Neural cell (in vitro differentiated cells): Measurements from ENCODE around the gene UBE2I. TPM values are rescaled to one million over a fixed set of nuclear protein-coding genes. Genes with fewer than 3 reads are reported as not detected.

Experiments used
- H2AFZ ChIP-seq: fragments of 200-600, 300-800 bp; sonication (generic), shearing (Covaris generic); 2 replicates; pipeline ENCODE4 v1.6.0; 2014; ENCODE audit warnings: low read depth, mild to moderate bottlenecking, antibody characterized with exemption, low read length, moderate library complexity
- H3F3A ChIP-seq: fragments of 200-600 bp; shearing (Covaris generic); 2 replicates; pipeline ENCODE4 v1.6.1; 2016; ENCODE audit warnings: mild to moderate bottlenecking, moderate library complexity, mixed read lengths, antibody characterized with exemption, low read length; ENCODE audit not compliant: insufficient read depth, poor library complexity, severe bottlenecking
- H3K27ac ChIP-seq: fragments of 200-600, 300-800 bp; sonication (generic), shearing (Covaris generic); 2 replicates; pipeline ENCODE4 v1.5.1; 2014; ENCODE audit warnings: mild to moderate bottlenecking, low read length, moderate library complexity
- H3K27me3 ChIP-seq: fragments of 300-800, 200-600 bp; sonication (generic), shearing (Covaris generic); 2 replicates; pipeline ENCODE4 v1.6.0; 2014; ENCODE audit warnings: mild to moderate bottlenecking, low read depth, low read length, moderate library complexity; ENCODE audit not compliant: insufficient read depth
- H3K36me3 ChIP-seq: fragments of 300-800, 200-600 bp; sonication (generic), shearing (Covaris generic); 2 replicates; pipeline ENCODE4 v1.5.1; 2014; ENCODE audit warnings: mild to moderate bottlenecking, antibody characterized with exemption, low read length, moderate library complexity; ENCODE audit not compliant: insufficient read depth
- H3K4me2 ChIP-seq: fragments of 300-800, 200-600 bp; sonication (generic), shearing (Covaris generic); 2 replicates; pipeline ENCODE4 v1.6.0; 2014; ENCODE audit warnings: mild to moderate bottlenecking, low read length
- H3K4me3 ChIP-seq: fragments of 300-800, 200-600 bp; sonication (generic), shearing (Covaris generic); 2 replicates; pipeline ENCODE4 v1.5.1; 2014; ENCODE audit warnings: mild to moderate bottlenecking, low read length, moderate library complexity
- H3K79me2 ChIP-seq: fragments of 200-600 bp; shearing (Covaris generic); replicated peaks from 2 replicates; pipeline ENCODE4 v1.6.0; 2014; ENCODE audit warnings: mild to moderate bottlenecking, low read length, moderate library complexity; ENCODE audit not compliant: insufficient read depth
- H3K9ac ChIP-seq: fragments of 300-800, 200-600 bp; sonication (generic), shearing (Covaris generic); 2 replicates; pipeline ENCODE4 v1.6.1; 2016; ENCODE audit warnings: mild to moderate bottlenecking, low read length, mixed read lengths
- H3K9me2 ChIP-seq: fragments of 200-600 bp; shearing (Covaris generic); 2 replicates; pipeline ENCODE4 v1.6.1; 2016; ENCODE audit warnings: mild to moderate bottlenecking, low read length, mixed read lengths; ENCODE audit not compliant: insufficient read depth
- H3K9me3 ChIP-seq: fragments of 200-600, 300-800 bp; sonication (generic), shearing (Covaris generic); 2 replicates; pipeline ENCODE4 v1.6.1; 2016; ENCODE audit warnings: mild to moderate bottlenecking, mixed run types, low read length, moderate library complexity, mixed read lengths
- H4K20me1 ChIP-seq: fragments of 200-600 bp; shearing (Covaris generic); 2 replicates; pipeline ENCODE4 v1.6.1; 2016; ENCODE audit warnings: mild to moderate bottlenecking, mixed run types; ENCODE audit not compliant: insufficient read depth
- EP300 ChIP-seq: fragments of 450-650 bp; conservative IDR thresholded peaks from 2 replicates; pipeline ENCODE4 v1.6.1; 2014; ENCODE audit warnings: antibody characterized with exemption, mild to moderate bottlenecking, moderate library complexity; ENCODE audit not compliant: poor library complexity, severe bottlenecking
- MXI1 ChIP-seq: fragments of 450-650 bp; conservative IDR thresholded peaks from 2 replicates; pipeline ENCODE4 v1.6.1; 2014; ENCODE audit warnings: antibody characterized with exemption, mild to moderate bottlenecking; ENCODE audit not compliant: poor library complexity, severe bottlenecking
- POLR2AphosphoS5 ChIP-seq: IDR thresholded peaks from 2 replicates; pipeline ENCODE4 v1.6.1; 2012
- RAD21 ChIP-seq: fragments of 450-650 bp; conservative IDR thresholded peaks from 2 replicates; pipeline ENCODE4 v1.6.1; 2014; ENCODE audit warnings: antibody characterized with exemption, mild to moderate bottlenecking, moderate library complexity
- SMC3 ChIP-seq: fragments of 450-650 bp; conservative IDR thresholded peaks from 2 replicates; pipeline ENCODE4 v1.6.1; 2014; ENCODE audit warnings: antibody characterized with exemption, mild to moderate bottlenecking, moderate library complexity; ENCODE audit not compliant: poor library complexity
- TAF1 ChIP-seq: IDR thresholded peaks from 2 replicates; pipeline ENCODE4 v1.6.1; 2012; ENCODE audit warnings: low read depth
- polyA minus RNA-seq: library from RNA; depleted of rRNA, polyadenylated mRNA; stranded (reverse); fragments of >200 nt; gene quantifications from 2 replicates; pipeline ENCODE4 v1.2.3, GENCODE V29; 2014
- polyA plus RNA-seq: library from polyadenylated mRNA; depleted of rRNA; stranded (reverse); fragments of >200 nt; gene quantifications from 2 replicates; pipeline ENCODE4 v1.2.3, GENCODE V29; 2014
- TF ChIP-seq, protein P1 (sequence below): fragments of 450-650 bp; IDR thresholded peaks from 2 replicates; pipeline ENCODE4 v1.5.1; 2014; ENCODE audit warnings: antibody characterized with exemption, mild to moderate bottlenecking, moderate library complexity; ENCODE audit not compliant: poor library complexity, severe bottlenecking
- TF ChIP-seq, protein P2 (sequence below): IDR thresholded peaks from 2 replicates; pipeline ENCODE4 v1.6.1; 2012; ENCODE audit warnings: borderline replicate concordance

UBE2I gene
- polyA plus RNA-seq (111 and 126 TPM in 2 replicates), polyA minus RNA-seq (88.9 and 97.6 TPM in 2 replicates)

DNA sequence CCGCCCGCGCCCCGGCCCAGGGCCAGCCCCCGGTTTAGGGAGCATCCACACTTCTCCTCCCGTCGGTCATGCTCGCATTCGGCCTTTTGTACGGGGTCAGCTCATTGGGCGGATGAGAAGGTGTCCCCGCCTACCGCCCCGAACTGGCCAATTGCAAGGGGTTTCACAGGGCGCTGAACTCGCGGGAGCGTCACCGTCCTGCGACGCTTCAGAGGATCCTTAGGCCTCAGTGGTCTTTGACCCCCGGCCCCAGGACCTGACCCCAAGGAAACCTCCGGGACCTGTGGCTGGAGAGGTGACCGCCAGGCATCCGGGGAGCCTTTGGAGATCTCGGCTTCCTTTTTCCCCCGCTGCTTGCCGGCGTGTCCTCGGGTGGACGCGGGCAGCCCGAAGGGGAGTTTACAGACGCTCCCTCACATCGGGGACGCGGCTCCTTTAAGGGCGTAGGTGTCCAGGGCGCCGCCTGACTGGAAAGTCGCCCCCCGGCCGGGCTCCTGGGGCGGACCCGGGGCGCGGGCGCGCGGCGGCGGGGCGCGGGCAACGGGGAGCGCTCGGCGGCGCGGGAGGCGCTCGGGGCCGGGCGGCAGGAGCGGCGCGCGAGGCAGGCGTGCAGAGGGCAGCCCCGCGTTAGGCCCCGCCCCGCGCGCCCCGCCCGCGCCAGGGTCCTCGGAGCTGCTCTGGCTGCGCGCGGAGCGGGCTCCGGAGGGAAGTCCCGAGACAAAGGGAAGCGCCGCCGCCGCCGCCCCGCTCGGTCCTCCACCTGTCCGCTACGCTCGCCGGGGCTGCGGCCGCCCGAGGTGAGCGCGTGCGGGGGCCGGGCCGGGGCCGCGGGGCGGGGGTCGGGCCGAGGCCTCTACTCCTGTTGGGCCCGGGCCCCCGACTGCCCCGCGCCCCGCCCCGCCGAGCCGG is at the start of gene UBE2I:
TSS of gene UBE2I (plus strand) at position 660 of the 909 bp plus-strand sequence. CDS start 4,395 bp downstream, outside the sequence.
- Histone ChIP-seq H2AFZ (peak within 1 kb of the TSS; percentile 51), H3K36me3 (no peaks in the 10 kb centered on the region), H3K9me2 (no peaks in the 10 kb centered on the region), H3K79me2 (peaks cover 44% of the 10 kb centered on the region), H3F3A (no peaks in the 10 kb centered on the region), H4K20me1 (peaks cover 42% of the 10 kb centered on the region), H3K9me3 (no peaks in the 10 kb centered on the region), H3K4me2 (peak within 1 kb of the TSS; percentile 93), H3K27ac (peak within 1 kb of the TSS; percentile 94), H3K27me3 (no peaks in the 10 kb centered on the region), H3K9ac (peak within 1 kb of the TSS; percentile 94), H3K4me3 (peak within 1 kb of the TSS; percentile 81)
- TF ChIP-seq TAF1 = peak; percentile 10
- peak; percentile 91 for TF ChIP-seq POLR2AphosphoS5
- TF ChIP-seq RAD21 = no peak
- TF ChIP-seq EP300 = peak; percentile 51
- no peak for TF ChIP-seq SMC3
- TF ChIP-seq, protein P1, sequence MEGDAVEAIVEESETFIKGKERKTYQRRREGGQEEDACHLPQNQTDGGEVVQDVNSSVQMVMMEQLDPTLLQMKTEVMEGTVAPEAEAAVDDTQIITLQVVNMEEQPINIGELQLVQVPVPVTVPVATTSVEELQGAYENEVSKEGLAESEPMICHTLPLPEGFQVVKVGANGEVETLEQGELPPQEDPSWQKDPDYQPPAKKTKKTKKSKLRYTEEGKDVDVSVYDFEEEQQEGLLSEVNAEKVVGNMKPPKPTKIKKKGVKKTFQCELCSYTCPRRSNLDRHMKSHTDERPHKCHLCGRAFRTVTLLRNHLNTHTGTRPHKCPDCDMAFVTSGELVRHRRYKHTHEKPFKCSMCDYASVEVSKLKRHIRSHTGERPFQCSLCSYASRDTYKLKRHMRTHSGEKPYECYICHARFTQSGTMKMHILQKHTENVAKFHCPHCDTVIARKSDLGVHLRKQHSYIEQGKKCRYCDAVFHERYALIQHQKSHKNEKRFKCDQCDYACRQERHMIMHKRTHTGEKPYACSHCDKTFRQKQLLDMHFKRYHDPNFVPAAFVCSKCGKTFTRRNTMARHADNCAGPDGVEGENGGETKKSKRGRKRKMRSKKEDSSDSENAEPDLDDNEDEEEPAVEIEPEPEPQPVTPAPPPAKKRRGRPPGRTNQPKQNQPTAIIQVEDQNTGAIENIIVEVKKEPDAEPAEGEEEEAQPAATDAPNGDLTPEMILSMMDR = no peak
- TF ChIP-seq, protein P2, sequence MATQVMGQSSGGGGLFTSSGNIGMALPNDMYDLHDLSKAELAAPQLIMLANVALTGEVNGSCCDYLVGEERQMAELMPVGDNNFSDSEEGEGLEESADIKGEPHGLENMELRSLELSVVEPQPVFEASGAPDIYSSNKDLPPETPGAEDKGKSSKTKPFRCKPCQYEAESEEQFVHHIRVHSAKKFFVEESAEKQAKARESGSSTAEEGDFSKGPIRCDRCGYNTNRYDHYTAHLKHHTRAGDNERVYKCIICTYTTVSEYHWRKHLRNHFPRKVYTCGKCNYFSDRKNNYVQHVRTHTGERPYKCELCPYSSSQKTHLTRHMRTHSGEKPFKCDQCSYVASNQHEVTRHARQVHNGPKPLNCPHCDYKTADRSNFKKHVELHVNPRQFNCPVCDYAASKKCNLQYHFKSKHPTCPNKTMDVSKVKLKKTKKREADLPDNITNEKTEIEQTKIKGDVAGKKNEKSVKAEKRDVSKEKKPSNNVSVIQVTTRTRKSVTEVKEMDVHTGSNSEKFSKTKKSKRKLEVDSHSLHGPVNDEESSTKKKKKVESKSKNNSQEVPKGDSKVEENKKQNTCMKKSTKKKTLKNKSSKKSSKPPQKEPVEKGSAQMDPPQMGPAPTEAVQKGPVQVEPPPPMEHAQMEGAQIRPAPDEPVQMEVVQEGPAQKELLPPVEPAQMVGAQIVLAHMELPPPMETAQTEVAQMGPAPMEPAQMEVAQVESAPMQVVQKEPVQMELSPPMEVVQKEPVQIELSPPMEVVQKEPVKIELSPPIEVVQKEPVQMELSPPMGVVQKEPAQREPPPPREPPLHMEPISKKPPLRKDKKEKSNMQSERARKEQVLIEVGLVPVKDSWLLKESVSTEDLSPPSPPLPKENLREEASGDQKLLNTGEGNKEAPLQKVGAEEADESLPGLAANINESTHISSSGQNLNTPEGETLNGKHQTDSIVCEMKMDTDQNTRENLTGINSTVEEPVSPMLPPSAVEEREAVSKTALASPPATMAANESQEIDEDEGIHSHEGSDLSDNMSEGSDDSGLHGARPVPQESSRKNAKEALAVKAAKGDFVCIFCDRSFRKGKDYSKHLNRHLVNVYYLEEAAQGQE = peak; percentile 6
- TF ChIP-seq MXI1 = peak; percentile 44

DNA sequence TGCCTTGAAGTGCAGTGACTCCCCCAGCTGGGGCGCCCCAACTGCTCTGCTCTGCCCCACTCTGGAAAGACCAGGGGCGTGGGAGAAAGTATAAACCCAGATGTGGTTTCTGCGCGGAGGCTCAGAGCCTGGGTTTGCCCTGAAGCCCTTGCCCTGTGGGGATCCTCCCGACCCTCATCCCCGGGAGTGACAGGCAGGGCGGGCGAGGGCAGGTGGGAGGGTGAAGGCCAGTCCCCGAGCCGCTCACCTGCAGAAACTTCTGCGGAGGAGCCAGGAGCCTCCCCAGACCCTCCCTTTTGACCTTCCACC is 49.7 kb upstream of the UBE2I start:
- Histone ChIP-seq H3K9ac (no peak overlapping the region), H3K9me3 (no peaks in the 10 kb centered on the region), H3K9me2 (no peaks in the 10 kb centered on the region), H3K27ac (no peak overlapping the region), H2AFZ (no peak overlapping the region), H3K27me3 (peaks cover 15% of the 10 kb centered on the region), H4K20me1 (no peaks in the 10 kb centered on the region), H3F3A (no peaks in the 10 kb centered on the region), H3K79me2 (no peaks in the 10 kb centered on the region), H3K4me2 (no peak overlapping the region), H3K4me3 (no peak overlapping the region), H3K36me3 (no peaks in the 10 kb centered on the region)
- TF ChIP-seq MXI1 = no peak
- TF ChIP-seq, protein P2 = no peak
- TF ChIP-seq, protein P1 = no peak
- no peak for TF ChIP-seq SMC3
